SIG-M5 (cell line): ENCODE measurements around the gene PNKD.

Source experiments
- DNase-seq: peaks from one replicate; lab custom pipeline; 2025; lab: John Stamatoyannopoulos, UW

Gene PNKD

GRCh38 chr2:218257390-218257981, 12.8 kb upstream of the PNKD start:
- DNase-seq, result peak; percentile 93

GRCh38 chr2:218259099-218259961, 11.0 kb upstream of the PNKD start:
- no peak for DNase-seq

- no peak for DNase-seq
These were observed 10.2 kb upstream of the PNKD start for GRCh38 chr2:218260166-218260565.

GRCh38 chr2:218260742-218261422, 9.4 kb upstream of the PNKD start, which contains the start of gene GPBAR1:
TSS of gene GPBAR1 (plus strand) at chr2:218261015. CDS start at chr2:218262725, 1,710 bp downstream.
- DNase-seq, result no peak

GRCh38 chr2:218261423-218262236, 8.7 kb upstream of the PNKD start:
- DNase-seq, result peak; percentile 42

- DNase-seq, result no peak
These were observed 8.1 kb upstream of the PNKD start for GRCh38 chr2:218262237-218262600.

- no peak for DNase-seq
These were observed 7.4 kb upstream of the PNKD start for GRCh38 chr2:218262631-218263586.

- DNase-seq, result no peak
These were observed 6.3 kb upstream of the PNKD start for GRCh38 chr2:218263817-218264641.

- DNase-seq, result no peak
These were observed 5.4 kb upstream of the PNKD start for GRCh38 chr2:218264773-218265561.

- DNase-seq, result no peak
These were observed 4.7 kb upstream of the PNKD start for GRCh38 chr2:218265626-218266025.

GRCh38 chr2:218266316-218266979, 3.9 kb upstream of the PNKD start:
- DNase-seq, result no peak

- DNase-seq, result no peak
These were observed 3.1 kb upstream of the PNKD start for GRCh38 chr2:218267259-218267658.

GRCh38 chr2:218270721-218271486, 585 bp downstream of the PNKD start:
- no peak for DNase-seq

GRCh38 chr2:218271487-218271797, 1.1 kb downstream of the PNKD start:
- DNase-seq, result no peak

- DNase-seq, result no peak
These were observed 1.7 kb downstream of the PNKD start for GRCh38 chr2:218271865-218272530.

GRCh38 chr2:218272531-218273212, 2.4 kb downstream of the PNKD start:
- no peak for DNase-seq
